Activated CD8-positive, alpha-beta memory T cell treated with anti-CD3 and anti-CD28 coated beads, Interleukin-2, amount 50 U/mL, for 24 hours (primary cell): ENCODE data around the gene RNU6-8.

Experiments used
- DNase-seq: peaks from one replicate; pipeline ENCODE4 v3.0.0-alpha.2; 2020; ENCODE audit errors: extremely low read depth

RNU6-8 gene

DNA sequence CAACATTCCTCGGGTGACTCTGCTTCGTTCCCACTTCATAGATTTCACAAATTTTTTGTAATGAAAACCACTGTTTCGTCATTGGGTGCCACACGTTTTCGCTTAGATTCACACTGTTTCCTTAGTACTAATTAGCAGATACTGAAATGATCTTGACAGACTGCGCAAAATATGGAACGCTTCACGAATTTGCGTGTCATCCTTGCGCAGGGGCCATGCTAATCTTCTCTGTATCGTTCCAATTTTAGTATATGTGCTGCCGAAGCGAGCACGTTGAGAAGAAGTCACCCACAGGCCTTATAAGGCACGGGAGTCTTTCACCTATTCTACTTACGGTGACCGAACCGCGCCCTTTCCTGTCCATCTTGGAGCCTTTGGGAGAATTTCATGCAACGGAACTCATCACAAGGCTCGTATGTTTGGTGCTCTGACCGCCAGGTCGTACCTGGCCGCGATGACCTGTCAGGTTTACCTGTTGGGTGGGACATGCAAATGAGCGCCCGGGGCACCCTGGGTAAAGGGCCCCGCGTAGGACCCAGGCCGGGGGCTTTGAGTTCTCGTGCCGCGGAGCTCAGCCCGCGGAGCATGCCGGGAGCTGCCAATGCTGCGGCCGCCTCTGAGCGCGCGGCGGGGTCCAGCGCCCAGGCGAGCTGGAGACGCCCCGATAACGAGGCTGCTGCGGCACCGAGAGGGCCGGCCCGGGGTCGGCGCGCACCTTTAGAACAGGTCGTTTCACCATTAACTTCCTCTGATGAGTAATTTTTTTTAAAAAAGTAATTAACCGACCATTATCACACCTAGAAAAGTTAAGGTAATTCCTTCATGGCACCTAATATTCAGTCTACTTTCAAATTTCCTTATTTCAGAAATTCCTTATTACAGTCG, at the start of gene RNU6-8:
RNU6-8 (minus strand) TSS at position 272 of the 885 bp plus-strand sequence.
- DNase-seq, result peak; percentile 58

DNA sequence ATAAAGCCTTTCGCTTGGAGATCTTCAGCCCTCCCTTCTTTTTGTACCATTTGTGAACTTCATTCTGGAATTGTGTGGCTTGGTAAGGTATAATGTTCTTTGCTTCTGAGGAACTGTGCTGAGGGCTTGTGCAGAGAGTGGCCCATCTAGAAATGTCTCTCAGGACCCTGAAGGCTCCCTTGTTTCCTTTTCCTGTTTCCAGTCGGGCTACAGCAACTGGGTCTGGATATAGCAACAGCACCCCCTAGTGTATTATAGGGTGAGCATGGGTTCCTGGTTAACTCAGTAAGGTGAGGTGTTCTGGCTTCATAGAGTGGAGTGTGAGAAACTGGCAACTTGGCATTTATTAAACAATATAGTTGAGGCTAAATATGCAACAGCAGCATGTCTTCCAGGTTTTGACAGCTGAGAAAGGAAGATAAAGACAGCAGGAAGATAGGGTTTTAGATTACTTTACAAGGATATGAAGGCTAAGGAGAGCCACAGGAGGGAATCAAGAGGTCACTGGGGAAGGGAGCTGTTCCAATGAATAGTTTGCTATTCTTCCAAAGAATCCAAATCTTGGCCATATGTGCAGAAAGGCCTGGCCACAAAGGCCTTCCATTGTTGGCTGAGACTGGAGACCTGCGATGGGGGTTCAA, 49.1 kb upstream of the RNU6-8 start:
- DNase-seq, result no peak

DNA sequence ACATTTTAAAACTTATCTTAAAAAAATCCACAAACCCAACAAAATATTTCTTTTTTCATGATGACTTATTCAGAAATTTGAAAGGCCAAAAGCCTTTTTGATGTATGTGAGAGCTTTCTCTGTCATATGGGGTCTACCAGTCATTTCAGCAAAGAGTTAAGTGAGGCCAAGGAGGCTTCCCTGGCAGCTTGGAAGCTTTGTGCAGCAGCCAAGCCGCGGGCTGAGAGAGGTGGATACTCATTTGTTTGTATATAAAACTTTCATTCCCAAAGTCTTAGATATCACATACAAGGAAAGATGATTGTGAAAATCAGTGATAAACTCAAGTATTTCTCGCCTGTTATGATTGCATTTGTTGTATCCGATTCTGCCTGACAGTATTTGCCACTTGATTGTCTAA, 48.5 kb upstream of the RNU6-8 start:
- DNase-seq, result no peak

DNA sequence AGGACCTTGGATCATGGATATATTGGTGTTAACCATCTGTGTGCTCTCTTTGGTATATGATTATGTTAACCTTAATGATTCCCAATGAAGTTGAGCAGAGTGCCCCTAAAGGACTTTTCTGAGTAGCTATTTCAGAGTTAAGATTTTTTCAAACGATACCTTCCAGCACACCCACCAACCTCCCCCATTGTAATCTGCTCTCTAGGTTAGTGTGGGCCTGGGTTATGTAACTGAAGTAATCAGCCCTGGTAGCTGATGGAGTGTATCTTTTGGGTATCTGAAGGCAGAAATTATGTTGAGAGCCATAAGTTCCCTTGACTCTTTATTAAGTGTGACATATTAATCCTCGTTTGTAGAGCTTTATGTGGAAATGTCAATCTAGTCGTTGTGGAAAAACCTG, 47.6 kb upstream of the RNU6-8 start:
- no peak for DNase-seq

DNA sequence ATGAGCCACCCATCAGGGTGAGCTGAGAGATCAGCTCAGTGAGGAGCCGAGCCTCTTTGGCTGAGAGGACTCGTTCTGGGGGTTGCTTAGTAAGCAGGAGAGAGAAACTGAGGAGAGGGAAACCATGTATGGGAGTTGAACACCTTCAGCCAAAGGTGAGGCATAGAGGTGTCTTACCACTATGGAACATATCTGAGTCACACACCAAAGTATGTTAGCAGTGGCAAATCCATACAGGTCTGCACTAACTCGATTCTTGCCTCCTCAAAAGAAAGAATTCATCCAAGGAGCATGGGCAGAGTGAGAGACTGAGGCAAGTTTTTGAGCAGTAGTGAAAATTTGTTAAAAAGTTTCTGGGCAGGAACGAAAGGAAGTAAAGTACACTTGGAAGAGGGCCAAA, 46.7 kb upstream of the RNU6-8 start:
- DNase-seq, result no peak

DNA sequence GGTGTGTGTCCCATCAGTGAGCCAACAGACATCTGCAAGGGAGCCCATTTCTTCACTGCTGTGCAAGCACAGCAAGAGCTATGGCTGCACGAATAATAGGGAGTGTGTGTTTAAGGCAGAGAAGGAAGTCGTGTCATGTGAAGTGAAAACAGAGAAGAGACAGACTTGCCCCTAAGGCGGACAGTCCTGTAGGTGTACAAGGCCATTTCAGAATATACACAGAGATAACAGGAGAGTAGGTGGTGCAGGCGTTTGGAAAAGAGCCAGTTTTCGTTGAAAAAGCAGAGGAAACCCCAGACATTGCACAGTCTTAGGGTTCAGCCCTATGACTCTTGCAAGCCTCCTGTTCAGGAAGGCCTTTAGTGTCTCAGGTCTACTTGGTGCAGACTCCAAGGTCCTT, 46.3 kb upstream of the RNU6-8 start:
- DNase-seq, result no peak

DNA sequence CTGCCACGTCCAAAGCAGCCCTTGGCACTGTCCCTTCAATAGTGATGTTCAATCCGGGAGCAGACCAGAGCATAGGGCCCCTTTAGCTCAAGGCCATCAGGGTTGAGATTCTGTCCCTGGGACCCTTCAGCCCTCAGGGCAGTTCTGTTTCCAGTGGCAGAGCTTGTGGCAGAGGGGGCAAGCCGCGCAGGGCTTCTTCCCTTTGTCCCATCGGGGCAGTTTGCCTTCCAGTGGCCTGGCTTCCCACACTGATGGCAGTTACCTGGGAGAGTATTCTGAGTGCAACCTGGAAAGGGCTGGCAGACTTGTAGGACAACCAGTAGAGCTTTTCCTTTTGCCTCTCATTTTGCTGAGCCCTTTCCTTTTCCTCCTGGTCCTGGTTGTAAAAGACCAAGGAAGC, 43.7 kb upstream of the RNU6-8 start:
- DNase-seq, result no peak

DNA sequence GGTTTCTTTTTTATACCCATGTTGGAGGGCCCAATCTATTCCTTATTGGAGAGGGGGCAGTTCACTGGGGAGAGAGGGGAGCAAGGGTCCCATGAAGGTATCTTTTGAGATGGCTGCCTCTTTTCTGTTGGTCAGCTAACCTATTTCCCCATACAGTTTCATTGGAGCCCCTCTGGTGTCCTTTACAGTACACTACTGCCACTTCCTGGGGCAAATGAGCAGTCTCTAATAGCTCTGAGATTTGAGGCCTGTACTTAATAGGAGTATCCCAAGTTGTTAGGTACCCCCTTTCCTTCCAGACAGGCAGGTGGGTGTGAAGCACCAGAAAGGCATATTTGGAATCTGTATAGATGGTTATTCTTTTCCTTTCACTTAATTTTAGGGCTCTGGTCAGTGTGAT, 41.3 kb upstream of the RNU6-8 start:
- DNase-seq, result no peak

DNA sequence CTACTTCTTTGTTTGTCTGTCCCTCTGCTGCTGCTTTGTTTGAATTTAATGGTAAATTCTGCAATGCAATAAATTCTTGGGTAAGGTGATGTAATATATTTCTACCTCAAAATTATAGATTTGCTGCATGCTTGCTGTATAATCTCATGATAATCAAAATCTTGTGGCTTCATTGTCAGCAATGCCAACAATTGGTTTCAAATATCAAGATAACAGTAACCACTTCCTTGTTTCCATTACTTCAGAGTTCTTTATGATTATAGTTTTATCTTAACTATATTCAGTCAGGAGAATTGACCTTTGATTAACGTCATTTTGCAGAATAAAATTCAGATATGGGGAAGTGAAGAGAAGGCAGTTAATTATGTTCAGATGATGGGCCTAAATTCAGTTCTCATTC, 30.2 kb upstream of the RNU6-8 start:
- no peak for DNase-seq

DNA sequence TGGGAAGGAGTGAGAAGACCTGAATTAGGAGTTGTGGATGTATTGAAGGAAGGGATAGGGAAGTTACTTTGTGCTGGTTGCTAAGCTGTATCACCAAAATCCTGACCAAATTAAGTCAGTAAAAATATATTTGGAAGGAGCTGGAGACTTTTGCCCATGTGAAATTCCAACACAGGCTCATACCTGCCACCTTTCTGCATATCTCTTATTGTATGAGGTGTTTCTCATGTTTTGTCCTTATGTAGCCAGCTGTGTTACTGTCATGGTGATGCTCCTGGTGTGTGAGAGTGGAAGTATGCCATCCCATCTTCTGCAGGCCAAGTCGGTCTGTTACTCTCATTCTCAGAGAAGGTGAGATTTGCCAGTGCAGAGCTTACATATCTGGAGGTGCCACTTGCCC, 29.4 kb upstream of the RNU6-8 start:
- no peak for DNase-seq

DNA sequence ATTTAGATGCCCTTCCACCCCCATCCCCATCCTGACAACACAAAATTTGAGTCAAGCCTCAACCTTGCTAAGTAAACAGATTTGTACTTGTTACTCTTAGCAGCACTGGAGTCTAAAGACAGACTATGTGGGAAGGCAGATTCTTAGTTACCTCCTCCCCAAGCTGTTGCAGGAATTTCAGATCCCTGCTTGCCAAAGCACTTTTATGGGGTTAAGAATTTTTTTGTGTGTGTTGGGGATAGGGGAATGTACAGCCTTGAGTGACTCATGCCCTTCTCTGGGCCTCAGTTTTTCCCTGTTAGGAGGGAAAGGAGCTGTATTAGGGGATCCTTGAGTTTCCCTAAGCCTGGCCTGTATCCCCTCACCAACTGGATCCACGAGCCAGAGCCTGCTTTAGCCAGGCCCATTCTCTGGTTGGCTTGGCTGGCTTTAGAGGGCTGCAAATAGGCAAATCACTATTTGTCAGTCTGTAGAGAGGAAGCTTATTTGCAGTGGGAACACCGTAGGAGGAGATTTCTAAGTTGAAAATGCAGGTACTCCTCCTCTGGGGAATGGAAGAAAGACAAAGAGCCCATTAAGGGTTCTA, 27.7 kb upstream of the RNU6-8 start:
- no peak for DNase-seq

DNA sequence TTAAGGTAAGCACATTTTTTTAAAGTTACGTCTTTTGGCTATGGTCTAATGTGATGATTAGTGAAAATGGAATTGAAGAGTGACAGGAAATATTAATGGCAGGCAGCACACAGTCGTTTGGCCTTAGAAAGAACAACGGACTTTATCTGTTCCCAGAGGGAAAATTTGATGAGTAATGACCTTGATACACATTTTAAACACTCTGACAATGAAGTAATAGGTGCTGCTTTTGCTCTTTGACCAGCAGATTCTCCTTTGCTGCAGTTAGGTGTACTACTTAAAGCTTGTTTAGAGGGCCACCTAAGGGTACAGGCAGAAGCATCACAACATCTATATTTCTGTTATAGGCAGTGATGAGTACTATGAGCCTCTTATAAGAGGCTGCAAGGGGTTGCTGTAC, 27.1 kb upstream of the RNU6-8 start:
- DNase-seq, result no peak

DNA sequence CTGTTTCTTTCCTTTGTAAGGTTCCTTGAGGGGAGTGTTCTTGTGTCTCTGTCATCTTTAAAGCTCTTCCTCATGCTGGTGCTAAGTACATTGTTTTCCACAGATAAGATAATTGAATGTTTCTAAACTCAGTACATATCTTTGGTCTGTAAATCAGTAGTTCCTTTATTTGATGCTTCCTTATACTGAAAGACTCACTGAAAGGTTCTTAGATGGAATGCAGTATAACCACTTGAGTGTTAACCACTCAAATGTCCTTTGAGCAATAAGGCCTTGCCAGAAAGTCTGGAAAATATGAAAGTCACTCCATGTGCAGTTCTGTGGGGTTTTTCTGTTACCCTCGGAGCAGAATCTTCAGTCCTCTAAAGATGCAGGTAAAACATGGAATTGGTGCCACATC, 23.0 kb upstream of the RNU6-8 start:
- DNase-seq, result no peak

DNA sequence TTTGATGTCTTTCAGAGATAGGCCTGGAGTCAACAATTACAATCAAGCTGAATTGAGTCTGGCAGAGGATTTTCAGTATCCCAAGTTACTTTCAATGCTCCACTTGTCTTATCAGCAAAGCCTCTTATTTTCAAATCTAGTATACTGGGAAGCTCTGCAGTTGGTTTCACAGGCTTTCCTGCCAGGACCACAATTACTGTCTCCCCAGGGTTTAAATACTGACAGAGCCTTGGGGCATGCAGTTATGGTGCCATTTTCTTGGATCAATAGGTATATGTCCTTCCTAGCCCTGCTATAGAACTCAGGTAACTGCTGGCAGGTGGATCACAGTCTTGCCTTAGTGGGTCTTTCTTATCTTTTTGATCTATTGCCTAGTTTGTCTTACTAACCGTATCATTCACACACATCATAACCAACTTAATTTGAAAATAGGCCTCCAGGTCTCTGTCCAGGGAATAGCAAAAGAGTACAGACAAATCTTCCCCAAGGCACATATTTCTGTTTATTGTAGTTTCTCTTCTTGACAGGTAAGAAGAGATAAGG, 22.4 kb upstream of the RNU6-8 start:
- no peak for DNase-seq

DNA sequence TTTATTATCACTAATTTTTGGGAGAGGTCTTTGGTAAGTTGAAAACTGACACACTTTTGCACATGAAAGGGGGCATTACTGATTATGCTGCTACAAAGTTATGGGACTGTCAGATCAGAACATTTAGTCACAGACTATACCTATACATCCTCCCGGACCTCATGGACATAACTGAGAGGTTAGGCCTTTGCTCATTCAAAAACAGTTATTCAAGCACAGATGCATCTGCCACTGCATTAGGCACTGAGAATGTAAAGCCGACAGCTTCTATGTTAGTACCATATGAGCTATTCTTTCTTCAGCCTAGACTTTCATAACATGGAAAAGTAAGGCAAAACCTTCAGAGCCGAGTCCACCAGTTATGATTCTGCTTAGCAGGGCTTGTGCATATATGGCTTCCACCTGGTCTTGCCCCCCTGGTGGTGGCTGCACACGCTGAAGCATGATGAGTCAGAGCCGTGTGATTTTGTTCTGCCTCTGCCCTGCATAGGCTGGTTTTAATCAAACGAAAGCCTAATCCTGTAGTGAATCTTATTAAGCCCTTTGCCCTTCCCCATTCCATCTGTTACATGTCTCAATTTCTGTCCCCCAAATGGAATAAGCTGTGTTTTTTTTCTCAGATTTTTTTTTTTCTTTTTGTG, 21.8 kb upstream of the RNU6-8 start:
- no peak for DNase-seq

DNA sequence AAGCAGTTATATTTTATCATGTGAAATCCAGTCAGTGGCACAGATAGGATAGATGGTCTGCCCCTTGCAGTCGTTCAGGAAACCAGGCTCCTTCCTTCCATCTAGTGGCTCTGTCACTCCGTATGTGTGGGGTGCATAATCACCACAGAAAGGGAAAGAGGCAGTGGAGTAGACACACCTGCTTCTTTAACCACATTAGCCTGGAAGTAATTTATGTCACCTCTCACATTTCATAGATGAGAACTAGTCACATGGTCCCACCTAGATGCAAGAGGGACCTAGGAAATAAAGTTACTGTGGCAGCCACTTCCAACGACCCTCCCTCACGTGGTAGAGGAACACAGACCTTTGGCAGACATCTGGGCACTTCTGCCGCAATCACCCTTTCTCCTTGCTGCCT, 14.2 kb upstream of the RNU6-8 start:
- DNase-seq, result no peak

DNA sequence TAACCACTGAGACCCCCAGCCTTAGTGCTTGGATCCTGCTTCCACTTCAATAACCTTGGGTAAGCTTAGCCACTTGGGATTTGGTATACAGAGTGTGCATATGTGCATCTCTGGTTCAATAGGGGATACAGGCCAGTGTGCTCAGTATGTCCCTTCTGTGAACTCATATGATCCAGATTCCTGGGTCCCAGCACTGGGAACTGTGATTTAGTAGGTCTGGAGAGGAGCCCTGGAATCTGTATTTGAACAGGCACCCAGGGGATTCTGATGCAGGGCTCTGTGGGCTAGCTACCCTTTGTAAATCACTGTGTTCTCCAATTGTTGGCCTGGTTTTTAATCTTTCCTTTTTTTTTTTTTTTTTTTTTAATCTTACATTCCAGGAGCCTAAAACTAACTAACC, 9.8 kb upstream of the RNU6-8 start:
- no peak for DNase-seq

DNA sequence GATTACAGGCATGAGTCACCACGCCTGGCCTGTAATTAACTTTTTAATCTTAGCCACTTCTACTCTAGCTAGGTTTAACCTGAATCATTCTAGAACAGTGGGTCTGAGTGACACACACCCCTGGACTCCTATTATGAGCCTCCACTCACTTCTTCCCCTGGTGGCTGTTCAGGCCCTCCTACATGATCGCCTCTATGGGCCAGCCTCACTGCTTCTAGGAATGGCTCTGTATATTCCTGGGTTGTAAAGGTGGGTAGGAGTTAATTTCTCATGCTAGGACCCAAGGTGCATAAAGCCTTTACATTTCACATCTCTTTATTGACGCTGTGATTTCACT, 8.0 kb upstream of the RNU6-8 start:
- DNase-seq, result no peak

DNA sequence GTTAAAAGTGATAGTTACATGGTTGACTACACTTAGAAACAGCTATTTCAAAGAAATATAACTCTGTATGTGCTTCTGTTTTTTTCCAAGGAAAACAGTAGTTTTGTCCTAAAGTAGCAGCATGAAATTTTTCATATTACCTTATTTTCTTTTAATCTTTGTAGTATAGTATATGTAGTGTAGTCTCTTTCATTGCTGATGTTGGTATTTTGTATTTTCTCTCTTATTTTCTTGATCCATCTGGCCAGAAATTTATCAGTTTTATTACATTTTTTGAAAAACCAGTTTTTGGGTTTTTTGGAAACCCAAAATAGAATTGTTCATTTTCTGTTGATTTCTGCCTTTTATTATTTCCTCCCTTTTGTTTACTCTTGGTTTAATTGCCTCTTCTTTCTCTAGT, 6.4 kb upstream of the RNU6-8 start:
- DNase-seq, result no peak

DNA sequence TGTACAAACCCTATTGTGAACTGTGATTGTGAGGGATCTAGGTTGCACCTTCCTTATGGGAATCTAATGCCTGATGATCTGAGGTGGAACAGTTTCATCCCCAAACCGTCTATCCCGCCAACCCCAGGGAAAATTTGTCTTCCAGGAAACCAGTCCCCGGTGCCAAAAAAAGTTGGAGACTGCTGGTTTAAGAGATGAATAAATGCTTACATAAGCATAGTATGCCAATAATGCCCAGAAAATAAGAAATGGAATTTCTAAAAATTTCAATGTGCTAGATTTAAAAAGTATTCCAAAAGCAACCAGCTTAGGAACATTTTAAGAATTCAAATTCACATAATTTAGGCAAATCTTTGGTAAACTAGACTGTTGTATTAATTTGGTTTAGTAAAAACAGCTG, 5.4 kb upstream of the RNU6-8 start:
- no peak for DNase-seq

DNA sequence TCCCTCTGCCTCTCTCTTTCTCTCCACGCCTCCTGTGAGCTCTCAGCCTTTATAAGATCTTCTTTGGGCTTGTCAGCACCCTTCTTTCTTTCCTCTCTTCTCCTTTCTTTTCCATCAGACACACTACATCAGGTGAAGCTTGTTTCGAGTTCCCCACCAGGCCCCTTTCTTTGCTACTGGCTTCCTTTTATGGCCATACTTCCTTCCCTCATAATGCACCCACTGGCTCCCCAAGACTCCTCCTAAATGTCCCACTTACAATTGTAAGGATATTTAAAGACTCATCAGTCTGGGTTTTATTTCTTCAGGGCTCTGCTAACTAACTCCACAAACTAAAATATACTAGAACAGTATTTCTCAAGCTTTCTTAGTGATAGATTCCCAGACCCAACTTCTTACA, 3.5 kb upstream of the RNU6-8 start:
- no peak for DNase-seq

DNA sequence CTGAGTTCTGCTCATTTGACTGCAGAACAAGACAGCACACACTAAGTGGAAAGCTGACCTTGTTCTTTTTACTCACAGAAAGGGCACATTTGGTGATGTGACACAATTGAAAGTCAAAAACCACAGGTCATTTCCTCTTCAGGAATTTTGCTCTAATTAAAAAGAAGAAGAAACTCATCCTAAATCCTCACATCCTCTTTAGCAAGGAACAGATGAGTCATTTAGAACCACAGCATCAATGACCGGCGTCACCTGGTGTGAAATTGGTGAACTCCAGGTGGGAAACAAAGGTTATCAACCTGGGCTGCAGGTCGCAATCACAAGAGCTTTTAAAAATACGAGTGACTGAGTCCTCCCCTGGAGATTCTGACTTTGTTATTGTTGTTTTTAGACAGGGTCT, 2.9 kb upstream of the RNU6-8 start:
- no peak for DNase-seq

DNA sequence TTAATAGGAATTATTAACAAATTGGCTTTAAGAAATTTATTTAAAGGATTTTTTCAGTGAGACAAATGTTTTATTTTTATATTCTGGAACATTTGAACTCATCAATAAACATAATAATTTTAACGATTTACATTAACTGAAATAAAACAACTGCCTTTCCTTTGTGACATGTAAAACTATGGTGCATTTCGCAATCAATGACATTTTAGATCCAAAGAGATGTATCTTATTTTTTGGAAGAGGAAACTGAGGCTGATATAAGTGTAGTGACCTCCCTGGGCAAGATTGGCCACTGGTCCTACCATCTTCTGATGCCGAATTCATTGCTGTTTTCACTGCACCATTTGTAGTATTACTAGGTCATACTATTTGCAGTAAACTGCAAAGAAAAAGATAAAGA, 2.5 kb upstream of the RNU6-8 start:
- no peak for DNase-seq
